Sigmoid colon (tissue), 7 donors: ENCODE data around the gene ZNF664. TPM values are rescaled to one million over a fixed set of nuclear protein-coding genes. Genes with fewer than 3 reads are reported as not detected.

Source experiments
- DNase-seq: peaks from one replicate; pipeline ENCODE4 v3.0.0-alpha.2; 2019
- H3K27ac ChIP-seq, 4 donors: fragments of 200-600 bp; sonication (generic); one replicate each; pipeline ENCODE4 v1.5.1; 2016 to 2019; ENCODE audit warnings: mild to moderate bottlenecking in 1 of 4
- H3K27me3 ChIP-seq, 3 donors: fragments of 200-600 bp; sonication (generic); one replicate each; pipeline ENCODE4 v1.5.1; 2019; ENCODE audit warnings: mild to moderate bottlenecking in 1 of 3
- H3K36me3 ChIP-seq, 4 donors: fragments of 200-600 bp; sonication (generic); one replicate each; pipeline ENCODE4 v1.5.1; 2016 to 2019
- H3K4me1 ChIP-seq, 4 donors: fragments of 200-600 bp; sonication (generic); one replicate each; pipeline ENCODE4 v1.5.1; 2017 to 2019
- H3K4me3 ChIP-seq, 4 donors: fragments of 200-600 bp; sonication (generic); one replicate each; pipeline ENCODE4 v1.5.1; 2017 to 2019; ENCODE audit warnings: mild to moderate bottlenecking in 2 of 4, moderate library complexity in 1 of 4
- H3K9me3 ChIP-seq, 4 donors: fragments of 200-600 bp in 3 of 4; sonication (generic) in 3 of 4; one replicate each; pipeline versions ENCODE4 v1.5.1 to v1.6.1; 2013 to 2019
- EP300 ChIP-seq, 4 donors: sonication (generic); formaldehyde crosslinking; IDR thresholded peaks; one replicate each; pipeline ENCODE4 v1.6.1; 2017; ENCODE audit warnings: antibody characterized with exemption in 4 of 4
- POLR2A ChIP-seq, 2 donors: fragments of 450-650 bp; IDR thresholded peaks; one replicate each; pipeline ENCODE4 v1.6.1; 2016; ENCODE audit warnings: antibody characterized with exemption in 2 of 2, mild to moderate bottlenecking in 2 of 2, moderate library complexity in 2 of 2
- POLR2AphosphoS5 ChIP-seq, 4 donors: sonication (generic); formaldehyde crosslinking; IDR thresholded peaks; one replicate each; pipeline ENCODE4 v1.6.1; 2017; ENCODE audit warnings: antibody characterized with exemption in 4 of 4
- WGBS, 2 donors: extraction: QIAGEN DNeasy Blood & Tissue Kit; methylation state at CpG; one replicate each; pipeline ENCODE4 v1.1.7; 2013; 5-methylcytosine and 5-hydroxymethylcytosine counted together
- intact Hi-C: fragments of 100-400 bp; cut with DNase I; formaldehyde crosslinking; loops from one replicate; pipeline ENCODE4 v1.15.1; 2023
- polyA plus RNA-seq, 3 donors: library from polyadenylated mRNA; stranded (reverse); fragments of 200-250 nt; gene quantifications; one replicate each; pipeline ENCODE4 v1.2.3, GENCODE V29; 2013
- total RNA-seq, 4 donors: library from RNA; depleted of rRNA; stranded (reverse); fragments of >200 nt; gene quantifications; one replicate each; pipeline ENCODE4 v1.1.0, GENCODE V29; 2016
- TF ChIP-seq, protein P1 (sequence below), 4 experiments: fragments of 450-650 bp in 3 of 4; fragments of 200-600 bp in 1 of 4; IDR thresholded peaks; one replicate each; pipeline ENCODE4 v1.5.1; 2016 to 2019; ENCODE audit warnings: antibody characterized with exemption in 4 of 4, mild to moderate bottlenecking in 3 of 4, moderate library complexity in 2 of 4
- donor health status: healthy with polysubstance abuse.
- donor health status: Bipolar disorder and iron deficiency.
- donor health status: healthy.

The ZNF664 gene
- total and polyA plus RNA-seq, 7 donors = 43.4 to 74.0 (median 62.5) TPM

DNA sequence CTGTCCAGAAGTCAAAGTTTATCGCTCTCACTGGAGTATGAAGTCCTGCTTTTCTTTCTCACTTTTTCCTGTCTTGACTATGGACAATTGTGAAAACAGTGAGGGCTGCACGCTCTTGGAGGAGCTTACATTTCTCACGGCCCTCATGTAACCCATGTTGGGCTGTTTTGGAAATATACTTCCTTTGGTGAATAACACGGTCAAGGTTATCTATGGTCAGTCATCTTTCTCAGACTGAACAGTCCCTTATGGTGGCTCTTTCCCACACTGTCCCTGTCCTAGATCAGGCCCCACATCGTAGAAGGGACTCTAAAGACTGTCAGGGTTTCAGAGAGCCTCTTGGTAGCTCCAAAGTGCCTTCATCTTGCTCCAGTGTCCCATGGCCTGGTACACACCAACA lies 7.6 kb upstream of the ZNF664 start:
- TF ChIP-seq, protein P1, sequence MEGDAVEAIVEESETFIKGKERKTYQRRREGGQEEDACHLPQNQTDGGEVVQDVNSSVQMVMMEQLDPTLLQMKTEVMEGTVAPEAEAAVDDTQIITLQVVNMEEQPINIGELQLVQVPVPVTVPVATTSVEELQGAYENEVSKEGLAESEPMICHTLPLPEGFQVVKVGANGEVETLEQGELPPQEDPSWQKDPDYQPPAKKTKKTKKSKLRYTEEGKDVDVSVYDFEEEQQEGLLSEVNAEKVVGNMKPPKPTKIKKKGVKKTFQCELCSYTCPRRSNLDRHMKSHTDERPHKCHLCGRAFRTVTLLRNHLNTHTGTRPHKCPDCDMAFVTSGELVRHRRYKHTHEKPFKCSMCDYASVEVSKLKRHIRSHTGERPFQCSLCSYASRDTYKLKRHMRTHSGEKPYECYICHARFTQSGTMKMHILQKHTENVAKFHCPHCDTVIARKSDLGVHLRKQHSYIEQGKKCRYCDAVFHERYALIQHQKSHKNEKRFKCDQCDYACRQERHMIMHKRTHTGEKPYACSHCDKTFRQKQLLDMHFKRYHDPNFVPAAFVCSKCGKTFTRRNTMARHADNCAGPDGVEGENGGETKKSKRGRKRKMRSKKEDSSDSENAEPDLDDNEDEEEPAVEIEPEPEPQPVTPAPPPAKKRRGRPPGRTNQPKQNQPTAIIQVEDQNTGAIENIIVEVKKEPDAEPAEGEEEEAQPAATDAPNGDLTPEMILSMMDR (IDR thresholded peaks at IDR 0.05) = no peak
- TF ChIP-seq POLR2AphosphoS5 (IDR thresholded peaks at IDR 0.05) (no peak), EP300 (IDR thresholded peaks at IDR 0.05) (no peak), POLR2A (IDR thresholded peaks at IDR 0.05) (no peak)
- H3K27ac ChIP-seq = no peak overlapping the region
- no peak overlapping the region for H3K4me3 ChIP-seq
- peaks cover 0 to 6% (median 0%) of the 10 kb centered on the region in 4 donors for H3K4me1 ChIP-seq
- 72% methylated on average over 5 of the region's 5 CpGs for WGBS, 2 donors
- H3K36me3 ChIP-seq = no peaks in the 10 kb centered on the region
- intact Hi-C loops = no loop called here
- no peaks in the 10 kb centered on the region for H3K27me3 ChIP-seq
- no peak for DNase-seq
- H3K9me3 ChIP-seq = no peaks in the 10 kb centered on the region

DNA sequence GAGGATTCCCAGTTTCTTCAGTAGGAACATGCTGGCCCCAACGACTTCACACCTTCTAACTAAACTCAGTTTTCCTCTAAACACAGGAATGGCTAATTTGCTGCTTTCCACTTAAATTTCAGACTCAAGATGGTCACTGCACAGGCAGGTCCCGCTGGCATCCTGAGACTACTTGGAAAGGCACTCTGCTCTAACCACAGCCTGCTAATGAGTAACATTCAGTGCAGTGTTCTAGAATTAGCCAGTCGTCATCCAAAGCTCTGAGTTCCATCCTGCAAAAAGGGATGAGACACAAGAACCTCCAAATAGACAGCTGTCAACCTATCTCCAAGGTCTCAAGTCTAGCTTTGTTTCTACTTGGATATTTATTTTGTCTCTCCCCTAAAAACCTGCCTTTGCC lies 6.4 kb upstream of the ZNF664 start:
- 88 to 92% methylated on average over 3 of the region's 3 CpGs for WGBS, 2 donors

DNA sequence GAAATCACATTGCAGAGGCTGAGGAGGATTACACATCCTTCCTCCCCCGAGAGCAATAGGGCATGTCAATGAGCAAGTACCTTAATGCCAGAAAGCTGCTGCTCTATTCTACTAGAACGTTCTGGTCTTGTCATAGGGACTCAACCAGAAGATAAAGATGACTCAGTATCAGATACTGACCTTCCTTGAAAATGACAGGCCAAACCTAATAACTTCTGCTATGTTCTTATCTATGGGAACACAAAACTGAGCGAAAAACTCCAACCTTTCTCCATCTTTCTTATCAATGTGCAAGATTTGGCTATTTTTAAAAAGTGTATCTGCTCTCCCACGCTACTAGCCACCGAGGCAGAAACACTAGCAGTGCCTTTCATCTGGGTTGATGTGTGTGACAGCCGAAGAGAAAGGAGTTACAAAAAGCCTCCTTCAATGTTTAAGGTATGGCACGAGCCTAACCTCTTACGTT lies 5.9 kb upstream of the ZNF664 start:
- TF ChIP-seq POLR2AphosphoS5 (IDR thresholded peaks at IDR 0.05) = no peak
- no peak for TF ChIP-seq POLR2A (IDR thresholded peaks at IDR 0.05)
- TF ChIP-seq EP300 (IDR thresholded peaks at IDR 0.05) = no peak
- TF ChIP-seq, protein P1 (IDR thresholded peaks at IDR 0.05) = no peak
- Histone ChIP-seq H3K27ac (no peak overlapping the region), H3K4me1 (peaks cover 0 to 16% (median 9%) of the 10 kb centered on the region in 4 donors), H3K27me3 (no peaks in the 10 kb centered on the region), H3K36me3 (no peaks in the 10 kb centered on the region), H3K4me3 (no peak overlapping the region), H3K9me3 (no peaks in the 10 kb centered on the region)
- WGBS, 2 donors = 91 to 94% methylated on average over 8 of the region's 8 CpGs
- DNase-seq = no peak
- intact Hi-C loops = no loop called here

More for the DNA sequence above, 6.4 kb upstream of the ZNF664 start:
- Histone ChIP-seq H3K9me3 (no peaks in the 10 kb centered on the region), H3K27ac (no peak overlapping the region), H3K27me3 (no peaks in the 10 kb centered on the region), H3K36me3 (no peaks in the 10 kb centered on the region), H3K4me1 (peaks cover 0 to 13% (median 9%) of the 10 kb centered on the region in 4 donors), H3K4me3 (no peak overlapping the region)
- no peak for DNase-seq
- intact Hi-C loops = no loop called here
- TF ChIP-seq, protein P1 (IDR thresholded peaks at IDR 0.05) = no peak

DNA sequence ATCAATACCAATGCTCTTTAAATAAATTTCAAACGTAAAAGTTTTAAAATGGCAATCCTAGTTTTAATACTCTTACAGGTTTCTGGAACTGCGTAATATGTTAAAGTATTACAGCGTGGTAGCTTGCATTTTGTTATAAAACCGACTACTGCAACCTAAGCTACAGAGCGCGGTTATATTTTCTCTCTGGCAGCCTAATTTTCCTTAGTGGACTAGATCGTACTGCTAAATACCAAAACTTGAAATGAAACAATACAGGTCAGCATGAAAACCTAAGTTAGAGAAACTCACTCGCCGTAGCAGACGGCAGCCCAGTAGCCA lies 1.6 kb upstream of the ZNF664 start:
- 9 to 27% methylated on average over 10 of the region's 10 CpGs for WGBS, 2 donors
- TF ChIP-seq POLR2AphosphoS5 (IDR thresholded peaks at IDR 0.05) = peak in 1 of 4 donors; percentile 63
- TF ChIP-seq POLR2A (IDR thresholded peaks at IDR 0.05) = no peak
- Histone ChIP-seq H3K27me3 (no peaks in the 10 kb centered on the region), H3K4me1 (peaks cover 0 to 28% (median 21%) of the 10 kb centered on the region in 4 donors), H3K36me3 (no peaks in the 10 kb centered on the region), H3K9me3 (no peaks in the 10 kb centered on the region), H3K4me3 (peak overlapping the region; percentile 64 to 98 (median 90)), H3K27ac (peak overlapping the region; percentile 92 to 97 (median 94))
- intact Hi-C loops = loop anchor here (5.0 kb wide), 1 partner anchor 259 kb away; the partner anchor contains the start of gene ATP6V0A2
- DNase-seq = no peak

DNA sequence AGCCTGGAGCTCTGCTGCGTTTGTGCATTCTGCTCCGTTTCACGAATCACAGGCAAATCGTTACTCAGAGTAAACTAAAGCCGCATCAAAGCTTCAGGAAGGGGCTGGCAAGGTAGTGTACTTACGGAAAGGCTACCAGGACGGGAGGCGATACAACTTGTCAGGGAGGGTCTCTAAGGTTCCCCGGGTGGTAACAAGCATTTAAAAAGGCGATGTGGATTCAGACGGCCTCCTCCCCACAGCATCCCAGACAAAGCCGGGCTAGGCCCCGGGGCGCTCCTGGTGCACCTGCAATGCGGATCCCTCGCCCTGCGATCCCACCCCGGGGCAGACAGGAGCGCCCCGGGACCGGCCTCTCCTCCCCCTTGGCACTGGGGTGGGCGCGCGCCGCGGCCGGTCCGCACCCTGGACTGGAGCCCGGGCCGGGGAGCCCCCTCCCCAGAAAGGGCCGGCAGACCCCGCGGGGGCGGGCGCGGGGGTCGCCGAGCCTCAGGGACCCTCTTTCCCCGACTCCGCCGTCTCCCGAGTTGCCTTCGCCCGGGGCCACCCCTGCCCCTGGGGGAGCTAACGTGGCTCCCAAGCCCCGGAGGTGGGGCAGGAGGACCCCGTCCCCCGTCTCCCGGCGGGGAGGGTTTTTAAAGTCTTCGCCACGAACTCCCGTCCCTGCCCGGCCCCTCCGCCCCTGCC lies 1.1 kb upstream of the ZNF664 start:
- peak overlapping the region; percentile 92 to 97 (median 94) for H3K27ac ChIP-seq

More for the DNA sequence above, 1.1 kb upstream of the ZNF664 start:
- TF ChIP-seq, protein P1 (IDR thresholded peaks at IDR 0.05) = no peak
- TF ChIP-seq POLR2AphosphoS5 (IDR thresholded peaks at IDR 0.05) = peak in 1 of 4 donors; percentile 39
- WGBS, 2 donors = 1% methylated on average over 55 of the region's 55 CpGs
- Histone ChIP-seq H3K27me3 (no peaks in the 10 kb centered on the region), H3K9me3 (no peaks in the 10 kb centered on the region), H3K4me3 (peak overlapping the region; percentile 64 to 98 (median 90)), H3K36me3 (no peaks in the 10 kb centered on the region), H3K4me1 (peaks cover 0 to 28% (median 21%) of the 10 kb centered on the region in 4 donors)
- DNase-seq = peak; percentile 71
- intact Hi-C loops = loop anchor here (5.0 kb wide), 1 partner anchor 260 kb away; the partner anchor contains the start of gene ATP6V0A2
